ENCODE results near the gene BET1.
"Not testable (repeated sequence)": the region's sequence is repeated elsewhere in the genome, so short reads cannot be mapped to it uniquely, and the experiment has no call there.

The BET1 gene, protein sequence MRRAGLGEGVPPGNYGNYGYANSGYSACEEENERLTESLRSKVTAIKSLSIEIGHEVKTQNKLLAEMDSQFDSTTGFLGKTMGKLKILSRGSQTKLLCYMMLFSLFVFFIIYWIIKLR

DNA sequence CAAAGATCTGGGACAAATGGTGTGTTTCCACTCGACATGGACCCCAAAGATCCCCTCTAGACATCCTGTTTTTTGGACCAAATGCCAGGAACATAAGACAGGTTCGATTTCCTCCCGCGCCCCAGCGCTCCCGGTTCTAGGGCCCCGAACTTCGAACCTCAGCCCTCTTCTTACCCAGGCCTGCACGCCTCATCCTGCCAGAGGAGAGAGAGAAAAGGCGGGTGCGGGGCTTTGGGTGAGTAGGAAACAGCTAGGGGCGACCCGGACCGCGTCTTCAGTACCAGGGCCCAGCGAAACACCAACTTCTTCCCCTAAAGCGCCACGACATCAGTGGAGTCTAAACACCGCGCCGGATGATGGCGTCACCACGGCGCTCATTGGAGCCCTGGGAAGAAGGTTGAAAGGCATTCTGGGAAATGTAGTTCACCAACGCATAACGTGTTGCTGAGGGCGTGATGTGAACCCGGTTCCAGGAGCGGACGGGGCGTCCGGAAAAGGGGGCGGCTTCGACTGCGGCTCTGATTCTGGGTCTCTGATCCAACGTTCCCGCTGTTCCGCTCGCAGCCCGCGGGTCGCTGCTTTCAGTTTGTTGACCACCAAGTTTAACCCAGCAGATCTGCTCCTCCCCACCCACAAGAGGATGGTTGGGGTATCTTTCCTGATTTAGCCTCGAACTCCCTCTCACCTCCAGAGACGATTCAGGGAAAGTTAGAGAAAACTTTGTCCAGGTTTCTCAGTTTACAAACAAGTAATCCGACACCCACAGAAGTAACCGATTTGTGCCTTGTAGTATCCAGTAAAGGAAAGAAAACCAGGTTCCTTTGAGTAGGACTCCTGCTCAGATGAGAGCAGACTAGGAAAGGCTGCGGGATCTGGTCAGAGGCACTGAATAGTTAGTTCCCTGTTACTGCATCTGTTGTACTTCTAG, at the start of gene BET1:
Gene BET1 (minus strand): TSS at position 332 of the 928 bp plus-strand sequence. CDS start 139 bp downstream, at position 193.
- peak; percentile 97 for DNase-seq (ENCODE audit: low spot score)

DNA sequence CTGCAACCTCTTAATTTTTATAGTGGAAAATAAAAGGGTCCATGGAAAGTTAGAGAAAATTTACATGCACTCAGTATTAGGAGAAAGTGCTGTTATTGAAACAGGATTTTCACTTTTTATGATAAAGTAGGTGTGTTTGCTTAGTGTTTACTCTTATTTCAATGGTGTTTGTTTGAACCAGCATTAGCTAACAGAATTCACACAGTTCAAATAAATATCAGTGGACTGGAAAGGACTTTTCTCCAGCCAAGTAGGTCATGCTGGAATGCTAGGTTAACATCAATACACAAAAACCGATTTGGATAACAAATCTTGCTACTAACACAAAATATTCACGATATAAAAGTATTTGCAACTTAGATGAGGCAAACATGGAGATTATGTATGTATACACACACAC, 49.4 kb upstream of the BET1 start:
- DNase-seq (ENCODE audit: low spot score), result no peak

DNA sequence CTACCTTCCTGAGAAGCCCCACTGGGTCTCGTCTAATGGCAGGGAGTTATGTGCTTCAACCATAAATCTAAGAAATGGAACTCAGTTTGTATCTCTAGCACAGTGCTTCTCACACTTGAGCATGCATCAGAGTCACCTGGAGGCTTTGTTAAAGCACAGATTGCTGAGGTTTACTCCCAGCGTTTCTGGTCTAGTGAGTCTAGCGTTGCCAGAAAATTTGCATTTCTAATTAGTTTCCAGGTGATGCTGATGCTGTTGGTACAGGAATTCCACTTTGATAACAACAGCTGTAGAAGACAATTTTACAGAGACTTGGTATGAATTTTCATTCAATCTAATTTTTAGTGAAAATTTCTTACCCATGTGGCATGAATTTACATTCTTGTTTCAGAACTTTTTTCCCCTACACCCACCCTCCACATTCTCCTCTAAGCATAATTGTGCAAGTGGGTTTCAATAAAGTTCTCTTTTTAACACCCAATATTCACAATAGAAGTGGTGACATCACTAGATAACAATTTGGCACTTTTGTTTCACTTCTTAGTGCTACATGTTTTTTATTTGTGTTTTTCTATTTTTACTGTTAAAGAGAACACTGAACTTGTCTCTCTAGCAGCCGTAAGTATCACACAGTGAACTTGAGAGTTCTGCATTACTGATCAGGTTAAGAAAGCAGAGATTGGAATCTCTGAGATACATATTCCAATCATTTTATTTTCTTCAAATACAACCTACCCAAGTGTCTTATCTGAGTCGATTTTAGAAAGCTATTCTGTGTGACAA, 48.4 kb upstream of the BET1 start:
- no peak for DNase-seq (ENCODE audit: low spot score)

DNA sequence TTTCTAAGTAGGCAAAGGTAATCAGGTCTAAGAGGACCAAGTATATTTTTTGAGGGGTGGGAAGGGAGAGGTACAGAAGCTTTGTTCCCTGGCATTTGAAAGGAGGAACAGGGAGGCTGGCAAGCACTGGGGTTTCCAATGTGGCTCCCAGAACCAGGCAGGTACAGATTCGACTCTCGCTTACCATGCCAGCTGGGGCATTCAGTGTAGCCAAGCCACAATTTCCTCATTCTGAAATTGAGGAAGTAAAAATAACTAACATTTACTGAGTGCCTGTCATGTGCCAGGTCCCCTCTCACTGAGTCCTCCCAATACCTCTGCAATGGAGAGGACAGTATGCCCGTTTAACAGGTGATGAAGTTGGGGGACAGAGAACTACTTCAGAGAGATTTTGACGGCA, 45.9 kb upstream of the BET1 start:
- no peak for DNase-seq (ENCODE audit: low spot score)

DNA sequence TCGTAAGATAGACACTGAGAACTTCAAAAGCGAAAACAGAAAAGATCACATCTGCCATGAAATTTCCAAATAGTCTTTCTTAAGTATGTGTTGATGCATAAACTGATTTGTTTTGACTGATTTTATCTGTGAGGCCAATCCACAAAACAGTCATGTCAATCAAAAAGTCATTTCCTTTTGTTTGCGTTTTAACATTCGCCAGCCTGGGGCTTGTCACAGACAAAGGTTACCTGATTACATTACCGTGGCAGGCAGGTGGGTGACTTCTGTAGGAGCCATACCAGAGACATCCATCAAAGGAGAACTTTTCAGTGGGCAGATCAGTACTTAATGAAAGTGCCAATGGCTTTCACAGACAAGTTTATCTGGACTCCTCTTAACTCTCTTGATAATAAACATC, 45.5 kb upstream of the BET1 start:
- no peak for DNase-seq (ENCODE audit: low spot score)

DNA sequence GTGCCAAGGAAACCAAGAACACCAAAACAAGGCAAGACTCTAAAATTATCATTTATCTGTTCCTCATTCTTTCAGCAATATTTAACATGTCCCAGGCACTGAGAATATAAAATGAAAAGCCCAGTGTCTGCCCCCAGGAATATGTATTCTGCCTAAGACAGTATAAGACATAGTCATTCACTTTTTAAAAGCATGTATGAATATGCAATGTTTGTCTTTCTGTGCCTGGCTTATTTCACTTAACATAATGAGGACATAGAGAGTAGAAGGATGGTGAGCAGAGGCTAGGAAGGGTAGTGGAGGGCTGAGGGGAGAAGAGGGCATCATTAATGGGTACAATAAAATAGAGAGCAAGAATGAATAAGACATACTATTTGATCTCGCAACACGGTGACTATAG, 44.6 kb upstream of the BET1 start:
- no peak for DNase-seq (ENCODE audit: low spot score)

DNA sequence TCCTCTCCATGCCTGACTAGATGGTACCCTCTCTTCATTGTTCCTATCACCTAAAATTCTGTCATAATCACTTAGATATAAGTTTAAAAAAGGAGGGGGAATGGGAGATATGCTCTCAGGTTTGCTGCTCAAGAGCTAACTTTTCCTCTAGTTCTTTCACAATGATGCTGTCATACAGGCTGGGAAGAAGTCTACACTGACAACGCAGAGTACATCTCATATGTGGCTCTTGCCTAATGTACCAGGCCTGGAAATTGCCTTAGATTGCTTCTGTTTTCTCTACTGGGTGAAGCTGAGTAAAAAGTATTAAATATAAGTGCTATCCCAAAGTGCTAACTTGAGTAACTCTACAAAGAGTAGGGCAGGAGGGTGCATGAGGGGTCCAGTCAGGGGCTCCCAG, 43.8 kb upstream of the BET1 start:
- no peak for DNase-seq (ENCODE audit: low spot score)

DNA sequence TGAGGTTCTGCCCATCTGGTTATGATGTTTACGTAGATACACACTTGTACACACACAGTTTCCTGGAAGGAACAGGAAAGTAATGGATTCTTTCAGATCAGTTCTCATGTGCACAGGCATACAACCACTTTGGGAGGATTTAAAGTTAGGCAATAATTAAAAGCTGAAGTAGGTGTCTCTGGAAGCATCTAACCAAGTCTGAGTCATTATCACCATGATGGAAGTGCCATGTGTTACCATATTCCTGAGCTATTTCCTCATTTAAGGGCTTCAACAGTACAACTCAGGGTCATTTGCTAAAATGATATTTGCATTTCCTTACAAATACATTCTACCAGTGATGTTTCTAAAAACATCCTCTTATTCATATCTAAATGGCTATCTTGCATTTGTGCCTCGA, 41.4 kb upstream of the BET1 start:
- DNase-seq (ENCODE audit: low spot score), result no peak

DNA sequence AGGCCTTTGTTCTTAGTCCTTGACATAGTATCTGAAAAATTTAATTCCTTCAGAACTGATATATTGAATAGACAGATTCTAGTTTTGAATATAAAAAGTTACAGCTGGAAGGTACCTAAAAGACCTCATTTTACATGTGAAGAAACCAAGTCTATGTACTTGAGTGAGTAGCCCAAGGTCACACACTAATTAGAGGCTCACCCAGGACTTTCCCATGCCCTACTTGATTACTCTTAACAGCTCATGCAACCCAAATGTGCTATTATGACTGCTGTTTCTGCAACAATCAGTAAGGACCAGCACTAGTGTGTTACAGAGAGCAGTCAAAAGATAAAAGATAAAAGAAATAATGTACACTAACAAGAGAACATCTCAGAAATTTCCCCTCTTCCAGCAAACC, 40.7 kb upstream of the BET1 start:
- DNase-seq (ENCODE audit: low spot score), result no peak

DNA sequence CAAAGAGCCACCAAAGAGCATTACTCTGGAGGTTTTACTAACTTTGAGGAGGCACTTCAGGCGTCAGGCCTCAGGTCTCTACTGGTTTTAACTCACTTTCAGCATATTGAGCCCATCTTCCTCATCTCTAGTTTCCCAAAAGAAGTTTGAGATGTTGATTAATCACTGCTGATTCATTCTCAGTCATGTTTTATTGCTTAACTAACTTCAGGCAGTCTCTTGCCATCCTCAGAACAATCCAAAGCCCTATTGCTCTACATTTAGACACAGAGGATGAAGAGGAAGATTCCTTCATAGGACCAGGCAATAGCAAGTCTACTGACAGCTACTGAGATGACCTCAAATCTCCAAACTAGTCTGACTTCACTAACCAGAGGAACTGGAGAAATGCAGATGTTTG, 39.1 kb upstream of the BET1 start:
- no peak for DNase-seq (ENCODE audit: low spot score)

DNA sequence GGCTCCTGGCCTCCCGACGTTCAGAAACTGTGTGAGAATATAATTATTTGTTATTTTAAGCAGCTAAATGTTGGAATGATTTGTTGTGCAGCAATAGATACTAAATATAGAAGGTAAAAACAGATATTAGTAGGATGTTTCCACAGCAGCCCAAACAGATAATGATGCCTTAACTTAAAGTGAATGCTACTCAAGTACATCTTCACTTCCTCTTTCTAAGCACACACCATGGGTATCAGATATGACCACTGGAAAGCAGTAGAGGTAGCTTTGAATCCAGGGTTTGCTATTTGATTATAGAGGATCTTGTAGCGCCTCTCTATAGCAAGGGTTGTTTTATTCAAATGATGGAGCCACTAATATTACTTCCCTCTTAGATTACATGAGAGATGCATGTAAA, 38.2 kb upstream of the BET1 start:
- DNase-seq (ENCODE audit: low spot score), result no peak

DNA sequence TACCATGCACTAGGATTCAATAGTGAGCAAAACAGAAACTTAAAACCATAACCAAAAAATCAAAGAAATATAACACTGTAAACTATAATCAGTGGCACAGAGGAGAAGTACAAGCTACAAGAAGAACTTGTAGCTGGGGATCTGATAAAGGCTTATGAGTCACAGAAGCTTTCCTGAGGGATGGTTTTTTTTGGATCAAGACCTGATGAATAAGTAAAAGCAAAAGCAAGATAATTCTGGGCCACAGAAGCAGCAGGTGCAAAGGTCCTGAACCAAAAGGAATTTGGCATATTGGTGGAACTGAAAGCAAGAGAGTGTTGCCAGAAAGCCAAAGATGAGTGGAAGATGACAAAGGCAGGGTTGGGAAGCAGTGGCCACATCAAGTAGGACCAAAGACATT, 37.4 kb upstream of the BET1 start:
- no peak for DNase-seq (ENCODE audit: low spot score)

DNA sequence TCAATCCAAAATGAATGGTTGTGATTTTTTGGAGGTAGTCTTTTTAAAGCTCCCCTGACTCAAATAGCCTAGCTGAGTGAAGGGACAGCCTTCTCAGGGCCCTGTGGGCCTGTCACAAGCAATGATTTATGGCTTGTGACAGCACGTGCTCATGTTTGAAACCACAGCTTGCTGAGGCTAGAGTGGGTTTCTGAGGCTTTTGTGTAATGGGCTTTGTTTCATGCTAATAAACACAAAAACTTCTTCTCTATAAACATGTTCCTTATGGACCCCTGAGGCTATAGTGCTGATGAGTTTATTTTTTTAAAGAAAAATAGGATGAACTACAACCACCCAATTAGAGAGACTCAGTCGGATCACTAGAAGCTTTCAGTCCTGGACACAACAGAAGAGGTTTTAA, 36.1 kb upstream of the BET1 start:
- DNase-seq (ENCODE audit: low spot score), result no peak

DNA sequence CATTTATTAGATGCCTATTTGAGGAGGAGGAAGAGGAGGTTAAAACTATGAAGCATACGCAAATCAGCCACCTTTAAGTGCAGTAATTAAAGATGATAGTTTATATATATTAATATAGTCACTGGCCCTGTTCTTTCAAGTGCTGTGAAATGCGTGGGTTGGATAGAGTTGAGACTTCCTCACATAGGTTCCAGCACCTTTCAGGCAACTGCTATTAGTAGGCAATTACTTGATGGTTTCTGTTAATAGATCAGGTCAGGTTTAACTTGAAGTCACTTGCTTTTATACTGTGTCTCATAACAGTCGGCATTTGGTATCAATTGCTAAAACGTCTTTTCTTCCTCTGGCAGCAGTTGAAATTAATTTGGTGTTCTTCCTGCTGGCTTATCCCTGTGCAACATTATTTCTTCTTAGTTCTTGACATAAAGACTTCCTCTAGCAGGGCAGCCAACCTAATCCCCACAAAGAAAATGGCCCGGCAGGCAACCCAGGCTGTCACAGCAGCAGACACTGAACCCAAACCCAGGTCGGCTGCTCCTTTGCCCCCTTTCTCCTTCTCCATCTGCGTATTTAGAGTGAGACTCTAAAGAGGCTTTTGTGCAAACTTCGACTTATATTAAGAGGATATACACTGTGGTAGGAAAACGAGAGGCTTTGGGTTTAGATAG, 35.3 kb upstream of the BET1 start:
- no peak for DNase-seq (ENCODE audit: low spot score)

DNA sequence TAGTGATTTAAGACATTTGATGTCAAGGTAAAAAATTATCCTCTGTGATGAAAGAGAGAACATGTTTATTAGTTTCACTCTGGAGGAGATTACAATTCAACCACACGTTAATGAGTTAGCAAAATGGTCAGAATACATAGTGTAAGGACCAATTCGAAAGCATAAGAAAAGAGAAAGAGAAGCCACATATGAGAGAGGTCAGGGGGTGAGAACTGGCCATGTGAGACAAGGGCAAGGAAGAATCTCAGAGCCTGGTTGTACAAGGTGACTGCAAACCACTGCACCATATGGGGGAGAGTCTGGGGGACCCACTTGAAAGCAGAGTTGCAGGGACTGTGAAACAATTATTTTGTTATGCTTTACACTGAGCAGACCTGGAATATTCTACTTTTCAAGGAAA, 27.7 kb upstream of the BET1 start:
- DNase-seq (ENCODE audit: low spot score), result no peak

DNA sequence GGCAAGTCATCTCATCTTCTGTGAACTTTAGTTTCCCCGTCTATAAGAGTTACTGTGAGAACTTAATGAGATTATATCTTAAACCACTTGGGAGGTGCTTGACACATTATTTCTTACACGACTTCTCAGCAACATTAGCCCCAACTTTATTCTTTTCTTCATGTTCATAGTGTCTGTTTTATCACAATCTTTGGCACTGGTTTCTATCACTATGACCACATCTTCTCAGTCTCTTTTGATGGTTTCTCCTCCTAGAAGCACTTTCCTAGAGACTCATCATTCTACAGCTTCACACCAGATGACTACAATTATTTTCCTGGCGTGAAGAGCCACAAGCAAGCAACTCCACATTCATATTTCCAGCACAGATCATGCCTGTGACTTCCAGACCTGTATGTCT, 26.5 kb upstream of the BET1 start:
- DNase-seq (ENCODE audit: low spot score), result no peak

DNA sequence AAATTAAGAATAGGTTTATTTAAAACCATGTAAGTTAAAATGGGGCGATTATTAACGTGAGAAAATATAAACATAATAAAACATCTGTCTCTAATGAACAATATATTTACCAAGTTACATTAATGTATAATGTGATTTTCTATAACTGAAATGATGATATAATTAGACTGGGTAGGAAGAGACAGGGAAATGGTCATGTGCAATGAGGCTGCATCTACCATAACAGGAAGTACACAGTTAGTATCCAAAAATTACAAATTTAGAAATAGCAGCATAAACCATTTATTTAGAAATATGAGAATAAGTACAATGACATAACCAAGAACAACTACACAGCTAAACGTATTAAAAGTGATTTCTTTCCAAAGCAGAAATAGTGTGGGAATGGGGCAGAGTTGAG, 25.8 kb upstream of the BET1 start:
- DNase-seq (ENCODE audit: low spot score), result no peak

DNA sequence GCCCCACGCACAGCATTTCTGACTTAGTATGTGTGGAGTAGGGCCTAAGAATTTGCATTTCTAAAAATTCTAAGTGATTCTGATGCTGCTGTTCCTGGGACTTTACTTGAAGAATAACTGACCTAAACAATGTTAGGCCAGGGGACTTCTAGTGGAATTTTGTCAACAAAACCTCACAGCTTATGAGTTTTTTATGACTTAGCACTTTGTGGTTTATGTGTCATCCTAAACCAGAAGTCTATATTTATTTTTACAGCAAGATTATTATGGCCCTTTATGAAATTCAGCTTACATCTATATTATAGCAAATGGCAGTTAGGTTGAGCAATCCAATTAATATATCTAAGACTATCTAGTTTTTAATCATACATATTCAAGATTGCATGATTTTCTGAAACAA, 24.6 kb upstream of the BET1 start:
- no peak for DNase-seq (ENCODE audit: low spot score)

DNA sequence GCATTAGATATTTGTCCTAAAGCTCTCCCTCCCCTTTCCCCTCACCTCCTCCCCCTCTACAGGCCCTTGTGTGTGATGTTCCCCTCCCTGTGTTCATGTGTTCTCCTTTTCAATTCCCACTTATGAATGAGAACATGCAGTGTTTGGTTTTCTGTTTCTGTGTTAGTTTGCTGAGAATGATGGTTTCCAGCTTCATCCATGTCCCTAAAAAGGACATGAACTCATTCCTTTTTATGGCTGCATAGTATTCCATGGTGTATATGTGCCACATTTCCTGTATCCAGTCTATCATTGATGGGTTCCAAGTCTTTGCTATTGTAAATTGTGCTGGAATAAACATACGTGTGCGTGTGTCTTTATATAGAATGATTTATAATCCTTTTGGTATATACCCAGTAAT, 22.5 kb upstream of the BET1 start:
- DNase-seq (ENCODE audit: low spot score), result not testable (repeated sequence)

DNA sequence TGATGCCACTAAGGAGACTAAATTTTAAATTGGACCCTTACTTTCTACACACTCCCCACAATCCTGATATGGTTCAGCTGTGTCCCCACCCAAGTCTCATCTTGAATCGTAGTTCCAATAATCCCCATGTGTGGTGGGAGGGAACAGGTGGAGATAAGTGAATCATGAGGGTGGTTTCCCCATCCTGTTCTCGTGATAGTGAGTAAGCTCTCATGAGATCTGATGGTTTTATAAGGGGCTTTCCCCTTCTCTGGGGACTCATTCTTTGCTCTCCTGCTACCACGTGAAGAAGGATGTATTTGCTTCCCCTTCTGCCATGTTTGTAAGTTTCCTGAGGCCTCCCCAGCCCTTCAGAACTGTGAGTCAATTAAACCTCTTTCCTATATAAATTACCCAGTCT, 18.4 kb upstream of the BET1 start:
- no peak for DNase-seq (ENCODE audit: low spot score)

DNA sequence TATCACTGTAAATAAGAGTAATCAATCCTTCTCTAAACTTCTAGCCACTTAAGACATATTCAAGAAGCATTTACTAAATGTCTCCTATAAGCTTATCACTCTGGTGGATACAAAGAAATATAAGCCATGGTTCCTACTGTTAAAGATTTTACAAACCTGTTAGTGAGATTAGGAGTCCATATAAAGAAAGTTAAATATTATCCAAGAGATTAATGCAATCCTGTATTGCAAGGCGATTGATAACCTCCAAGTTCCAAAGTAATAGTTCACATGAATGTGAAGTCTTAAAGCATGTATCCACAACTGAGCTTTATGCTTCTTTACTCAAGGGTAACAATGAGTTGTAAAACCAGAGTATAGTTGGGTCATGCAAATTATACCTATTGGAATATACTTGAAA, 12.6 kb upstream of the BET1 start:
- DNase-seq (ENCODE audit: low spot score), result no peak

DNA sequence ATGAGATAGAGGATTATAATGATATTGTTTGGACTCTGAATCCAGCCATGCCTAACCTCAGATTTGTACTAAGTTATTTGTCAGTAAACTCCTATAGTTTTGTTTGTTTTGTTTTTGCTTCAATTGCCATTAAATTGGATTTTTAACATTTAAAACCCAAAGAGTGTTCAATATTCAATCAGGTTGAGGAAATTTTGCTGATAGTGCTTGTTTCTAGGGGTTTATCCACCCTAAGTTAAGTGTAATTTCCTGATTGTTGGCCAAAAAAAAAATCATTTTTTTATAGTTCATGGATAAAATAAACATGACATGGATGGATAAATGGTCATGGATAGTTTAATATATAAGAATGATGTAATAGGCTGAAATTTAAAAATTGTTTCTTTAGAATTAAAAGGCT, 11.4 kb upstream of the BET1 start:
- DNase-seq (ENCODE audit: low spot score), result no peak

DNA sequence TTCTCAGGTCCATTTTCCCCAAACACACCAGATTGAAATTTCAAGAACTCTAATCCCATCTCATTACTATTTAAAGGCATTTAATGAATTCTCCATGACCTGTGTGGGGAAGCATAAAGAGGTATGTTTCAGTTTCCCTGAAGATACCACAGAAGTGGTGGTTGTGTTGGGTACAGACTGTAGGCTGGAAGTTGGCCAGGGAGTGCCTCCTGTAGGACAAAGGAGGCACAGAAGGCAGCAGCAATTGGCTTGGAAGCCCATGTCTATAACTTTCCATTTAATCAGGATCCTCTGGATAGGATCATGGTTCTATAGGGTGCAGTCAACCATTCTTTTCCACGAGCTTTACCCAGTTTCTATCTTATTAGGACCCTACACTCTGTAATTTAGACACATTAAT, 8.6 kb upstream of the BET1 start:
- no peak for DNase-seq (ENCODE audit: low spot score)

Measured in cerebellar cortex (tissue), 1 donor.